AG10803 (cell line): ENCODE results near the gene FHIT.
A peak's percentile ranks its signal among the peaks of the same experiment; 100 is the strongest.

ENCODE experiments used
- DNase-seq: peaks from one replicate; pipeline ENCODE4 v3.0.0; 2010; ENCODE audit warnings: low read depth
- H3K4me3 ChIP-seq: 2 replicates; pipeline ENCODE4 v1.5.1; 2011; ENCODE audit warnings: mild to moderate bottlenecking, low read length, control low read depth
- TF ChIP-seq, protein P1 (sequence below): conservative IDR thresholded peaks from 2 replicates; pipeline ENCODE4 v1.5.1; 2011; ENCODE audit warnings: mild to moderate bottlenecking, low read length, control low read depth, inconsistent platforms

The FHIT gene

DNA sequence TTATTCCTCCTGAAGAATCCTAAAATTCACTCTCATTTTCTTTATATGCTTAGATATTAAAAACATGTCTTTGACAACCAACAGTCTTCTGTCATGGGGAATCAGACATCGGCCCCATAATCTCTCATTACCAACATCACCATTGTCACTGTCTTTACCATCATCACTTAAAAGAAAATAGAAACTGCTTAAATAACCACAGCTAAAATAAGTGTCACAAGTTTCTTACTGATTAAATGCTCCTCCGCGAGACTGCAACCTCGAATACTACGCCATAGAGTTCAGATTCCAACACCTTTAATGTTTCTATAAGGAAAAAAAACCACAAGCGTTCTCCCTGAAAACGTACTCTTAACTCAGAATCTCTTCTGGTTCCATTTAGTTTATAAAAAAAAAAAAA is 1223.9 kb downstream of the FHIT start:
- TF ChIP-seq, protein P1, sequence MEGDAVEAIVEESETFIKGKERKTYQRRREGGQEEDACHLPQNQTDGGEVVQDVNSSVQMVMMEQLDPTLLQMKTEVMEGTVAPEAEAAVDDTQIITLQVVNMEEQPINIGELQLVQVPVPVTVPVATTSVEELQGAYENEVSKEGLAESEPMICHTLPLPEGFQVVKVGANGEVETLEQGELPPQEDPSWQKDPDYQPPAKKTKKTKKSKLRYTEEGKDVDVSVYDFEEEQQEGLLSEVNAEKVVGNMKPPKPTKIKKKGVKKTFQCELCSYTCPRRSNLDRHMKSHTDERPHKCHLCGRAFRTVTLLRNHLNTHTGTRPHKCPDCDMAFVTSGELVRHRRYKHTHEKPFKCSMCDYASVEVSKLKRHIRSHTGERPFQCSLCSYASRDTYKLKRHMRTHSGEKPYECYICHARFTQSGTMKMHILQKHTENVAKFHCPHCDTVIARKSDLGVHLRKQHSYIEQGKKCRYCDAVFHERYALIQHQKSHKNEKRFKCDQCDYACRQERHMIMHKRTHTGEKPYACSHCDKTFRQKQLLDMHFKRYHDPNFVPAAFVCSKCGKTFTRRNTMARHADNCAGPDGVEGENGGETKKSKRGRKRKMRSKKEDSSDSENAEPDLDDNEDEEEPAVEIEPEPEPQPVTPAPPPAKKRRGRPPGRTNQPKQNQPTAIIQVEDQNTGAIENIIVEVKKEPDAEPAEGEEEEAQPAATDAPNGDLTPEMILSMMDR = no peak
- DNase-seq = no peak
- no peak overlapping the region for H3K4me3 ChIP-seq

- H3K4me3 ChIP-seq = no peak overlapping the region
- DNase-seq = peak; percentile 78
- TF ChIP-seq, protein P1 = no peak
Observed at GRCh38 chr3:60025096-60026050, 1225.9 kb downstream of the FHIT start.

DNA sequence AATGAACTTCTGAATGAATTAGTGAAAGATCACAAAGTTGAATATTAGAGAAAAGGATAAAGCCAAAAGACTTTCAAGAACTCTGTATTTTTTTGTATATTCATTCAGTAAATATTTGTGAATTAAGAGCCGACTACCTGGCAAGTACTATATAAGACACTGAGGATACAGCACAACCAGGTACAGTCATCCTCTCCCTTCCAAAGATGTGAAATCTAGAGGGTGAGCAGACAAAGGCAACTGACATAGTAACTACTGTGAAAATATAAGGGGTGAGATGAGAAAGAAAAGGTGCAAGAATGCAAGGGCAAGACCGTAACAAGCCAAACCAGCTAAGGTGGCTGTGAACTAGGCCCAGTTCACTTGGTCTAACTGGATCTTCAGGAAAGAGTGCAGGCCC is 1226.9 kb downstream of the FHIT start:
- H3K4me3 ChIP-seq = no peak overlapping the region
- no peak for DNase-seq
- TF ChIP-seq, protein P1 = no peak

- TF ChIP-seq, protein P1 = no peak
Observed at GRCh38 chr3:60023189-60023588, 1228.1 kb downstream of the FHIT start.

GRCh38 chr3:60017631-60018030 is 1233.6 kb downstream of the FHIT start:
- peak; percentile 51 for DNase-seq
- no peak overlapping the region for H3K4me3 ChIP-seq
- TF ChIP-seq, protein P1 = no peak

More at GRCh38 chr3:60023189-60023588, 1228.1 kb downstream of the FHIT start:
- DNase-seq = no peak
- H3K4me3 ChIP-seq = no peak overlapping the region

DNA sequence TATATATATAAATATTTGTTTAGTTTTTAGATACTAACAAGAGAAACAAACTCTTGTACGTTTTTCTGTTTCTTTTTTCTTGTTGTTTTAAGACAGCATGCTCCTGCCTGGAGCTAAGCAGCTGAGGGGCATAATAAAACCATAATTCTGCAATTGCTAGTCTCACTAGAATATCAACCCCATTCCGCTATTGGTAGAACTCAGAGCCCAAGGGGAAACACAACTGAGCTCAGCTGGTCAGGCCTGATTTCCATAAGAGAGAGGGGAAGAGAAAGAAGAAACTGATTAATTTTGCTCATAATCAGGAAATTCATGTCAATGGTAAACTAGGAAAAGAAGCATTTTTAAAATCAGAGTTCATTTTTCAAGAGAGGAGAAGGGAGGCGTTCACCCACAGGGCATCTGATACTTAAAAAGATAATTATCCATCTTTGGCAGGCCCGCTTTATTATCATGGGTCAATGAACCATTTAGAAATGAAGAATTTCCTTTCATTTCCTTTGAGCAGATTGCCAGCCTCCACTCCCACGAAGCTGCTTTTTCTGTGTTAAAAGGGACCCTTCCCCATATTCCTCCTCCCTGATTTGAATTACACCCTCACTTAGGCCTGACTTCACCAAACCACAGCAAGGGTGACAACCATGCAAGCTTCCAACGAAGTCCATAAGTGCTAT is 1236.1 kb downstream of the FHIT start:
- TF ChIP-seq, protein P1 = no peak
- DNase-seq = no peak

GRCh38 chr3:60013241-60013640 is 1238.0 kb downstream of the FHIT start:
- peak; percentile 9 for DNase-seq
- TF ChIP-seq, protein P1 = no peak
- no peak overlapping the region for H3K4me3 ChIP-seq

More for the DNA sequence above, 1236.1 kb downstream of the FHIT start:
- no peak overlapping the region for H3K4me3 ChIP-seq
